T-helper 1 cell treated with Interleukin-12 subunit alpha and Interleukin-12 subunit beta and Interleukin-4 antibody, amounts not matched to agents 30 μg/mL and 1 μg/mL, for 36 hours (primary cell): ENCODE measurements around the gene CAMK1D.

ENCODE experiments used
- H3K27ac Mint-ChIP-seq: one replicate; pipeline ENCODE4 v1.8.0; 2021; ENCODE audit warnings: mild to moderate bottlenecking, mixed read lengths
- H3K27me3 Mint-ChIP-seq: one replicate; pipeline ENCODE4 v1.8.0; 2021; ENCODE audit warnings: low read depth, mixed read lengths
- H3K36me3 Mint-ChIP-seq: one replicate; pipeline ENCODE4 v1.8.0; 2021; ENCODE audit warnings: low read depth, mixed read lengths
- H3K4me1 Mint-ChIP-seq: one replicate; pipeline ENCODE4 v1.8.0; 2021; ENCODE audit warnings: low read depth, mixed read lengths
- H3K4me3 Mint-ChIP-seq: one replicate; pipeline ENCODE4 v1.8.0; 2021; ENCODE audit warnings: mild to moderate bottlenecking, moderate library complexity, mixed read lengths
- H3K9me3 Mint-ChIP-seq: one replicate; pipeline ENCODE4 v1.8.0; 2021; ENCODE audit warnings: mixed read lengths

Gene CAMK1D

DNA sequence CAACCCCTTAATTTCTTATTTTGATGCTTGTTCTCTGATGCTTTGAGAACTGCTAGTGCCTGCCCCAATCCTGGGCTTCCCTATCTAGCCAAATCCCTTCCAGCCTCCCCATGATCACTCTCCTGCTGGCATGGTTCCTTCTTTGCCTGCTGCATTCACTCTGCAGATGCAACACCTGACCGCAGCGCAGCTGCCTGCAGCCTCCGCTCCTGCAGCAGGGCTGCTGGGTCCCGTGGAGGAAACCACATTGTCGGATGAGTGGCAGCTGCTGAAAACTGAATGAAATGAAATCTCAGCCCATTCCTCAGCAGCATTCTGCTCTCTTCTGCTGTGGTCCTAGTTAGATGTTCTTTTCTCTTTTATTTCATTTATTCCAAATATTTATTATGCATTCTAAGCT lies 331.9 kb downstream of the CAMK1D start:
- Mint-ChIP-seq H3K4me3 (peak overlapping the region; percentile 7), H3K4me1 (peaks cover 6% of the 10 kb centered on the region), H3K36me3 (peaks cover 6% of the 10 kb centered on the region), H3K9me3 (no peaks in the 10 kb centered on the region), H3K27ac (no peak overlapping the region), H3K27me3 (peaks cover 12% of the 10 kb centered on the region)

DNA sequence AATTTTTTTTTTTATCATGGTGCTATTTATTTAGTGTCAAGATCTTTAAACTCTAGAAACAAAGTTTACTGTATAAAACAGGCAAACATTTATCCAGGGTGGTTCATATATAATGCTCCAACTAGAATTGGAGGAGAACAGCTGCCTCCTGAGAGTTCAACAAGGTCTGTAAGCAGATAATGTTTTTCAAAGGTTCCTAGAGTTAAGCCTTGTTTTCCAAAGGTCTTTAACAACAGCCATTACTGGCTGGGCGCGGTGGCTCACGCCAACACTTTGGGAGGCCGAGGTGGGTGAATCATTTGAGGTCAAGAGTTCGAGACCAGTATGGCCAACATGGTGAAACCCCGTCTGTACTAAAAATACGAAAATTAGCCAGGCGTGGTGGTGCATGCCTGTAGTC lies 335.4 kb downstream of the CAMK1D start:
- Mint-ChIP-seq H3K9me3 (no peaks in the 10 kb centered on the region), H3K4me3 (no peak overlapping the region), H3K36me3 (peaks cover 5% of the 10 kb centered on the region), H3K27ac (no peak overlapping the region), H3K27me3 (peaks cover 8% of the 10 kb centered on the region), H3K4me1 (peaks cover 6% of the 10 kb centered on the region)

DNA sequence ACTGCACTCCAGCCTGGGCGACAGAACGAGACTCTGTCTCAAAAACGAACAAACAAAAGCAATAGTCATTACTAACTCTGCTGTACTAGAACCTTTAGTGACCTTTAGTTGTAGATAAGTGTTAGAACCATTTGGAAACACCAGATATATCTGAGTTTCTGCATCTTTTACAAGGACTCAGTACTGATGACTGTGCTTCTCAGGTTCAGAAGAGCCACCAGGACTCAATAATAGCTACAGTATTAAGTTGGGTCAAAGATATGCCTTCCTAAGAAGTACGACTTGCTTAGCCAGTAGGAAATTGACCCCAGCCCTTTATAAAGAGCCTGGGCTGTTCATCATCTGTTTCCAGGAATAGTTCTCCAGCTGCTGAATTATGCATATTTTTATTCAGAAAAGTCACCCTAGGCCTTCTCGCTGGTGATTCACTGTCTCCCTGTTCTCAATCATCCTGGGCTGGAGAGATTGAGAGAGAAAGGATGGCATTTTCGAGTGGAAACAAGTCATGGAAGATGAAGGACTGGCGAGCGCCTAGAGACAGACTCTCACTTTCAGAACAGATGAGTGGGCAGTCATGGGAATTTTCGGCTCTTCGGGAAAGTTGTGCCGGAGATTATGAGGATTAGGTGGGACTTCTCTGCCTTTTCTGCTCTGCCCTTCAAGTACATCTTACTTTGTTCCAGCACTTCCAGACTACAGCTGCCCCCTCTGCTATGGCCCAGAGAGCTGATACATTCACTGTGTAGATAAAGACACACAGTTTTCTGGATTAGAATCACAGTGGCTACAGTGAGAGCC lies 336.1 kb downstream of the CAMK1D start:
- Mint-ChIP-seq H3K4me1 (peaks cover 7% of the 10 kb centered on the region), H3K9me3 (no peaks in the 10 kb centered on the region), H3K36me3 (peaks cover 2% of the 10 kb centered on the region), H3K27me3 (peaks cover 8% of the 10 kb centered on the region), H3K27ac (no peak overlapping the region), H3K4me3 (no peak overlapping the region)

DNA sequence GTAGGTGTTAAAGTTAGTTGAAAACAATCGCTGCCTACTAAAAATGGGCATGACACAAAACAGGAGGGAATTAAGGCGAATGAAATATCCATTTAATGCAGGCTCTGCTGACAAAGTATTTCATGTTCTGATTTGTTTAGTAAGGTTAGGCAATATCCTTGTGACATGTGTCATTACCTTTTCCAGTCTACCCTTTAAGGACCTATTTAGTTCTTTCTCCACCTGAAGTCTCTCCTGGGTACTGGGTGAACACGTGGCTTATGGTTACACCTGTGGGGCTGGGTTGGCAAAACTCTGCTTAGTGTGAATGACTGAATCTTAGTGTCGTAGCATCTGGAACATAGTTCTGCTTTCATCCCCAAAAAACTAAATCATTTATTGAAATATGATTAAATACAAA lies 338.6 kb downstream of the CAMK1D start:
- no peaks in the 10 kb centered on the region for H3K27me3 Mint-ChIP-seq
- H3K36me3 Mint-ChIP-seq, result no peaks in the 10 kb centered on the region
- no peaks in the 10 kb centered on the region for H3K9me3 Mint-ChIP-seq
- H3K4me1 Mint-ChIP-seq, result peaks cover 3% of the 10 kb centered on the region
- H3K4me3 Mint-ChIP-seq, result no peak overlapping the region
- H3K27ac Mint-ChIP-seq, result no peak overlapping the region

DNA sequence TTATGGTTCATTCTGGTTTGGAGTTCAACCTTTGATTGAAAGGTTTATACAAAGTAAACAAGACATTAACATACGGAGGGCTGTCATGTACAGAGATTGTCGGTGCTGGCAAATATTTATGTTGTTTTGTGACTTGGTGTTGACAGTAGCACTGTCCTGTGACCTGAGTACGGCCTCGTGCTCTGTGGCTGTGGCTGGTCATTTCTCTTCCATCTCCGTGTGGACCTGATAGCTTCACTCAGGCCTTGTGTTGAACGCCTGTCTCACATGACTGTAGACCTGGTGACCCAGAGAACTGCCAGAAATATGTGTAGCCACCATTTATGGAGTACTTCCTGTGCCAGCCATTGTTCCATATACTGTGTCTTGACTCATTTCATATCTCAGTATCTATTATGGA lies 340.5 kb downstream of the CAMK1D start:
- Mint-ChIP-seq H3K27ac (no peak overlapping the region), H3K4me1 (peaks cover 3% of the 10 kb centered on the region), H3K36me3 (no peaks in the 10 kb centered on the region), H3K9me3 (no peaks in the 10 kb centered on the region), H3K27me3 (no peaks in the 10 kb centered on the region), H3K4me3 (no peak overlapping the region)

DNA sequence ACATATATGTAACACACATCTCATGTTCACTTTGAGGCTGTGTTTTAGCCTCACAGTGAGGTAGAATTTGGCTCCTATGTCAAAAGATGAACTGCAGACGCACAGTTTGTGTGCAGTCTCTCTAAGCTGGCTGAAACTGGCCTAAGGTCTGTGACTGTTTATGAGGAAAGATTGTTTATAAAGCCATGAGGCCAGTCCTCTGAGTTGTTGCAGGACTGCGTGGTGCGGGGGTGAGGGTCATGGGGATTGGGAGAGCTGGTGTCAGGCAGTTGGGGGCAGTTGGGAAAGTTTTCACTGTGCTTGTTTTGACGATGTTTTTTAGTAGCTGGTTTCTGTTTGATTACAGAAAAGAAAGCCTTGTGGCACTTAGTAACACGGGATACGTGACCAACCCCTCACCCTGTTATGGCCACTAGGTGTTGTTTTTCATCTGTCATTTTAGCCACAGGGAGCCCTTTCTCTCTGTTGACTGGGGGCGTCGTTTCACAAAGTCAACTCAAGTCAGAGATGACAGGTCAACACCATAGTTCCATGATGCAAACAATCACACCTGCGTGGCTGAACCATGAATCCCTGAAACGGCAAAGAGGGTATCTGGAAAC lies 341.3 kb downstream of the CAMK1D start:
- H3K27ac Mint-ChIP-seq, result peak overlapping the region; percentile 33
- H3K9me3 Mint-ChIP-seq, result no peaks in the 10 kb centered on the region
- no peaks in the 10 kb centered on the region for H3K27me3 Mint-ChIP-seq
- H3K4me3 Mint-ChIP-seq, result no peak overlapping the region
- peaks cover 3% of the 10 kb centered on the region for H3K4me1 Mint-ChIP-seq
- H3K36me3 Mint-ChIP-seq, result no peaks in the 10 kb centered on the region

DNA sequence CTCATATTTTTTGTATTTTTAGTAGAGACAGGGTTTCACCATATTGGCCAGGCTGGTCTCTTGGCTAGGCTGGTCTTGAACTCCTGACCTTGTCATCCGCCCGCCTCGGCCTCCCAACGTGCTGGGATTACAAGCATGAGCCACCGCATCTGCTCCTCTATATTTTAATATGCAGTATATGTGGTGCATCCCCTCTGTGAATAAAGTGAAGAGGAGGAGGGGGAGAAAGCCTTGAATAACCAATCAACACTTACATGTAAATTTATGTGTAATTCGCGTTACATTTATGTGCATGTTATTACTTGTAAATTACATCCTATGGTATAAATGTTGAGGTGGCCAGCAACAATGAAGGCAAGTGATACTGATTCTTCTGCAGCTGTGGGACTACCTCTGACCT lies 342.2 kb downstream of the CAMK1D start:
- Mint-ChIP-seq H3K36me3 (no peaks in the 10 kb centered on the region), H3K27ac (no peak overlapping the region), H3K4me1 (peaks cover 3% of the 10 kb centered on the region), H3K9me3 (no peaks in the 10 kb centered on the region), H3K4me3 (no peak overlapping the region), H3K27me3 (no peaks in the 10 kb centered on the region)

DNA sequence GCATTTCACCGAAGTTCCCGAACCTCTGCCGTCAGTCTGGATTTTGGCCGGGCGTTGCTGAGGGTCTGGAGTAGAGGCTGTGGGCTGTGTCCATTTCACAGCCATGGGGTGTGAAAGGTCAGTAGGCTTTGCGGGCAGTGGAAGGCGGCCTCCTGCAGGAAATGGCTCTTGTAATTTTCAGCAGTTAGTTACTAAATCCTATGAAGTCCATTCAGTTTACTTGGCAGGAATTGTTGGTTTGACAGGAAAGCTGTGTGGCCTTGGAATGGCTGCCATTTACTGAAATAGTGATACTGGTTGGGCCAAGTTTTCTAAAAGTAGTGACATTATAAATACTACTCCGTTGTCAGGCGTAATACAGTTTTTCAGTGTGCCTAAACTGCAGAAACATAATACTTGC lies 348.4 kb downstream of the CAMK1D start:
- peaks cover 9% of the 10 kb centered on the region for H3K36me3 Mint-ChIP-seq
- peaks cover 7% of the 10 kb centered on the region for H3K9me3 Mint-ChIP-seq
- no peaks in the 10 kb centered on the region for H3K27me3 Mint-ChIP-seq
- peaks cover 26% of the 10 kb centered on the region for H3K4me1 Mint-ChIP-seq
- no peak overlapping the region for H3K4me3 Mint-ChIP-seq
- no peak overlapping the region for H3K27ac Mint-ChIP-seq

DNA sequence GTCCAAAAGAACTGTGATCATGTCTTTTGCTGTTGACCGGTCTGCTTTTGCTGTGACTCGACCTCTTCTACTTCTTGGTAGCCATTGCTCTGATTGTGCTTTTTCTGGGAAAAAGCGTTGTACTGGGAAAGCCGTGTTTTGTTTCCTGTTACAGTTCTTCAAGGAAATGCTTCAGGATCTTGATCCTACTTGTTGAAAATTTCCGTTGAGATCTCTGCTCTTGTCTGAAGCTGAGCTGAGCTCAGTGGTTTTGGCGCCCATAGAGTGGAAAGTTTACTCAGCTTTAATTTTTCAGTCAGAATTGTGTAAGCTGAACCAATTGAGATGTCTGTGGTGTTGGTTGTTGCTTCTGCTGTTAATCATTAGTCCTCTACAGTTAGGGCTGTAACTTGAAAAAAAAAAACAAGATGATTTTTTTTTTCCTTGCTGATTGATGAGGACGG lies 349.9 kb downstream of the CAMK1D start:
- peak overlapping the region; percentile 64 for H3K4me3 Mint-ChIP-seq
- H3K9me3 Mint-ChIP-seq, result peaks cover 7% of the 10 kb centered on the region
- H3K36me3 Mint-ChIP-seq, result peaks cover 9% of the 10 kb centered on the region
- peak overlapping the region; percentile 80 for H3K27ac Mint-ChIP-seq
- peaks cover 26% of the 10 kb centered on the region for H3K4me1 Mint-ChIP-seq
- H3K27me3 Mint-ChIP-seq, result no peaks in the 10 kb centered on the region

DNA sequence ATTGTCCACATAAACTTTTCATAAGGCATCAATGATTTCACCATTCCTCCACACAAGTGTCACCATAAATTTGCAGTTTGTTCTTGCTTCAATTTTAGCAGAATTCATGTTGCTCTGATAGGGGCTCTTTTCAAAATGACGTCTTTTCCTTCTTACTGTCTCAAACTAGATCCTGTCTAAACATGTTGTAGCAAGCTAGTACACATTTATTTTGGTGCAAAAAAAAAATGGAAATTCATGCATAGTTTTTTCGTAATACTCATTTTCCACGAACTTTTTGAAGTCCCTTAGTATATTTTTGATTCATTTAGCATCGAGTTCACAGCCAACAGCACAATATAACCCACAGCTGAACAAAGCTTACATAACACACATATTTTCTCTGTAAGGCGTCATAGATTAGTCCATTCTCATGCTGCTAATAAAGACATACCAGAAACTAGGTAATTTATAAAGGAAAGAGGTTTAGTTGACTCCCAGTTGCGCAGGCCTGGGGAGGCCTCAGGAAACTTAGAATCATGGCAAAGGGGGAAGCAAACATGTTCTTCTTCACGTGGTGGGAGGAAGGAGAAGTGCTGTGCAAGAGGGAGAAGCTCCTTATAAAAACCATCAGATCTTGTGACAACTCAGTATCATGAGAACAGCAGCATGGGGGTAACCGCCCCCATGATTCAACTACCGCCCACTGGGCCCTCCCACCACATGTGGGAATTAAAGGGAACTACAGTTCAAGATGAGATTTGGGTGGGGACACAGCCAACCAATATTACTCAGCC lies 350.6 kb downstream of the CAMK1D start:
- H3K4me1 Mint-ChIP-seq, result peaks cover 31% of the 10 kb centered on the region
- peaks cover 7% of the 10 kb centered on the region for H3K9me3 Mint-ChIP-seq
- H3K27ac Mint-ChIP-seq, result peak overlapping the region; percentile 80
- no peaks in the 10 kb centered on the region for H3K27me3 Mint-ChIP-seq
- H3K4me3 Mint-ChIP-seq, result peak overlapping the region; percentile 47
- peaks cover 9% of the 10 kb centered on the region for H3K36me3 Mint-ChIP-seq

DNA sequence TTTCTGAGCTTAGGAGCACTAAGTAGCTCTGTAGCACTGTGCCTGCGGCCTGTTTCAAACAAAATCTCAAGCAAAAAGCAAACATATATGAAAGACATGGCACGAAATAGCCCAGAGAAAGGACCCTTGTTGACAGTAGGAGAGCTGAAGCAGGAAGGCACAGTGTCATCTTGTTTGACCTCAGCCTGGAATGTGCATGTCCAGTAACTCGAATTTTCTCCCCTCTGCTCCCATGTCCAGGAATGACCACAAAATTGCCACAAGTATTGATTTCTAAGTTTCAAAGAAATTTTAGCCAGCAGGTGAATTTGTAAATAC lies 351.2 kb downstream of the CAMK1D start:
- Mint-ChIP-seq H3K4me1 (peaks cover 31% of the 10 kb centered on the region), H3K9me3 (peaks cover 7% of the 10 kb centered on the region), H3K27me3 (no peaks in the 10 kb centered on the region), H3K4me3 (no peak overlapping the region), H3K36me3 (peaks cover 9% of the 10 kb centered on the region), H3K27ac (peak overlapping the region; percentile 31)

DNA sequence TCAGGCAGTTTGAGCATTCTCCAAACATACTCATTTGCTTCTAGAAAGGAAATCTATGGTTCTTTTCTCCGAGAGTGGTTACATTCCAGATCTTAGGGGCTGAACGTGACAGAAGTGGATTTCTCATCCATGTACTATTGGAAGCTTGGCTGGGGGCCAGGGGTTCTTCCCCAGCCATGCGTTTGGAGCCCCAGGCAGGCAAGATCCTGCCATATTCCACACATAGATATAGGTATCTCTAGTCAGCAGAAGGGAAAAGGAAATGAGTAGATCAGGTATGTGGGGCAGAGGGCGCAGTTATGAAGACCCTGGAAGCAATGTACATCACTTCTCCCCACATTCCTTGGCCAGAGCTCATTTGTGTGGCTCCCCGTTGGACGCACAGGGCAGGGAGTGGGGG lies 352.3 kb downstream of the CAMK1D start:
- H3K27ac Mint-ChIP-seq, result peak overlapping the region; percentile 68
- H3K4me1 Mint-ChIP-seq, result peaks cover 32% of the 10 kb centered on the region
- H3K9me3 Mint-ChIP-seq, result peaks cover 7% of the 10 kb centered on the region
- H3K36me3 Mint-ChIP-seq, result peaks cover 9% of the 10 kb centered on the region
- no peak overlapping the region for H3K4me3 Mint-ChIP-seq
- H3K27me3 Mint-ChIP-seq, result no peaks in the 10 kb centered on the region

DNA sequence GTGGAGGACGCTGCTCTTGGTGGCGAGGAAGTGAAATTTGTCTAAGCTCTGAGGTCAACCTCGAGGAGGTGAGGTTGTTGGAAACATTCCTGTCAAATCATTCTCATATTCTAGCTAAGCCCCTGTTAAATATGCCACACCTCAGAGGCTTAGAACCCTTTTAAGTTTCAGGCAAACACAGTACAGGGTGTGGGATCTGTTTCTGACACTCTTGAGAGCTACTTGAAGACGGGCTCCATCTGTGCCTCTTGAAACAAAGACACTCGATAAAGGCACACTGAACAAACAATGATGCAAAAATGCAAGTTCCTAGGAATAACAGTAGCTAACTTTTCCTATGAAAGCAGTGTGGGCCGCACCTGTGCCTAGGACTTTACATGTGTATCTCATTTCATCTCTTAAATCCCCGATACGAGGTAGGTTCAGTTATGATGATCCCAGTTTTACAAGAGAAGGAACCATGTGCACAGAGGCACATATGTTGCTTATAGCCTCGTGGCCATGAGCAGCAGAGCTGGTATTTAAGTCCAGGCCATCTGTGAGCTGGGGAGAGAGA lies 352.9 kb downstream of the CAMK1D start:
- peaks cover 35% of the 10 kb centered on the region for H3K4me1 Mint-ChIP-seq
- peaks cover 7% of the 10 kb centered on the region for H3K9me3 Mint-ChIP-seq
- peaks cover 9% of the 10 kb centered on the region for H3K36me3 Mint-ChIP-seq
- no peaks in the 10 kb centered on the region for H3K27me3 Mint-ChIP-seq
- peak overlapping the region; percentile 18 for H3K27ac Mint-ChIP-seq
- no peak overlapping the region for H3K4me3 Mint-ChIP-seq

DNA sequence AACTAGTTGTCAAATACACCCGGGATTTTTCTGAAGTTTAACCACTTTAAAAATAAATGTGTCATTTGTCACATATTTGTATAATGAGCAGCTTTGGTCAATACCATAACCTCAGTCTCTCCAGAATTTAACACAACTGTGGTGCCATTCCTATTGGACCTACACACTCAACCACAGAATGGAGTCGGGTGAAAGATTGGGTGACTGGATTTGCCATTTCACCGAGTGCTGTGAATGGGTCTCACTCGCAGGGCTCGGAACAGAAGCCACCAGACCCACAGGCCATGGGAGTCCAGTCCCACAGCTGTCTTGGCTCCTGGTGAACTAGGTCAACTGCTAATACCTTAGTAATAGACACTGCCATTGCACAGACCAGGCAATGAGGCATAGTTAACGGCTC lies 353.8 kb downstream of the CAMK1D start:
- no peak overlapping the region for H3K4me3 Mint-ChIP-seq
- H3K4me1 Mint-ChIP-seq, result peaks cover 38% of the 10 kb centered on the region
- H3K9me3 Mint-ChIP-seq, result peaks cover 7% of the 10 kb centered on the region
- no peaks in the 10 kb centered on the region for H3K27me3 Mint-ChIP-seq
- H3K36me3 Mint-ChIP-seq, result peaks cover 9% of the 10 kb centered on the region
- H3K27ac Mint-ChIP-seq, result peak overlapping the region; percentile 14
